ENCODE data around the gene SUV39H1.
"Not testable (repeated sequence)": the region's sequence is repeated elsewhere in the genome, so short reads cannot be mapped to it uniquely, and the experiment has no call there.

The SUV39H1 gene

GRCh38 chrX:48696301-48696908, at the start of gene SUV39H1:
Gene SUV39H1 (plus strand): TSS chrX:48696734. CDS start chrX:48696785, 51 bp downstream.
- Histone ChIP-seq H3K9me3 (ENCODE audit: control insufficient read depth in 1 of 2, low read length in 2 of 2) (no peaks in the 10 kb centered on the region), H3K4me1 (ENCODE audit: control insufficient read depth in 1 of 2, insufficient read depth in 2 of 2, low read length in 2 of 2) (peaks cover 13 to 15% of the 10 kb centered on the region in 2 donors), H3K36me3 (ENCODE audit: control insufficient read depth in 1 of 2, insufficient read depth in 2 of 2, low read length in 2 of 2) (peaks cover 10 to 13% of the 10 kb centered on the region in 2 donors), H3K27me3 (ENCODE audit: control insufficient read depth in 1 of 2, insufficient read depth in 2 of 2, low read length in 2 of 2) (no peaks in the 10 kb centered on the region), H3K27ac (ENCODE audit: low read depth, low read length) (peak within 1 kb of the TSS; percentile 87), H3K4me3 (ENCODE audit: low read depth in 1 of 2, low read length in 2 of 2) (peak within 1 kb of the TSS; percentile 80 to 81), H3K9ac (ENCODE audit: low read depth in 1 of 2, low read length in 2 of 2) (peak within 1 kb of the TSS; percentile 80 to 84)

- no peak overlapping the region for H3K27ac ChIP-seq (ENCODE audit: low read depth, low read length)
- no peak overlapping the region for H3K4me3 ChIP-seq (ENCODE audit: low read depth in 1 of 2, low read length in 2 of 2)
- no peaks in the 10 kb centered on the region for H3K27me3 ChIP-seq (ENCODE audit: control insufficient read depth in 1 of 2, insufficient read depth in 2 of 2, low read length in 2 of 2)
- H3K9me3 ChIP-seq (ENCODE audit: control insufficient read depth in 1 of 2, low read length in 2 of 2), result no peaks in the 10 kb centered on the region
- H3K36me3 ChIP-seq (ENCODE audit: control insufficient read depth in 1 of 2, insufficient read depth in 2 of 2, low read length in 2 of 2), result no peaks in the 10 kb centered on the region
- H3K9ac ChIP-seq (ENCODE audit: low read depth in 1 of 2, low read length in 2 of 2), result no peak overlapping the region
- no peaks in the 10 kb centered on the region for H3K4me1 ChIP-seq (ENCODE audit: control insufficient read depth in 1 of 2, insufficient read depth in 2 of 2, low read length in 2 of 2)
Observed at GRCh38 chrX:48648336-48648751, 48.2 kb upstream of the SUV39H1 start.

GRCh38 chrX:48649102-48649501, 47.4 kb upstream of the SUV39H1 start:
- Histone ChIP-seq H3K4me3 (ENCODE audit: low read depth in 1 of 2, low read length in 2 of 2) (no peak overlapping the region), H3K36me3 (ENCODE audit: control insufficient read depth in 1 of 2, insufficient read depth in 2 of 2, low read length in 2 of 2) (no peaks in the 10 kb centered on the region), H3K4me1 (ENCODE audit: control insufficient read depth in 1 of 2, insufficient read depth in 2 of 2, low read length in 2 of 2) (no peaks in the 10 kb centered on the region), H3K9me3 (ENCODE audit: control insufficient read depth in 1 of 2, low read length in 2 of 2) (no peaks in the 10 kb centered on the region), H3K27me3 (ENCODE audit: control insufficient read depth in 1 of 2, insufficient read depth in 2 of 2, low read length in 2 of 2) (no peaks in the 10 kb centered on the region), H3K9ac (ENCODE audit: low read depth in 1 of 2, low read length in 2 of 2) (no peak overlapping the region), H3K27ac (ENCODE audit: low read depth, low read length) (no peak overlapping the region)

GRCh38 chrX:48652055-48652579, 44.4 kb upstream of the SUV39H1 start:
- H3K27me3 ChIP-seq (ENCODE audit: control insufficient read depth in 1 of 2, insufficient read depth in 2 of 2, low read length in 2 of 2); H3K9me3 ChIP-seq (ENCODE audit: control insufficient read depth in 1 of 2, low read length in 2 of 2); H3K27ac ChIP-seq (ENCODE audit: low read depth, low read length); H3K36me3 ChIP-seq (ENCODE audit: control insufficient read depth in 1 of 2, insufficient read depth in 2 of 2, low read length in 2 of 2); H3K9ac ChIP-seq (ENCODE audit: low read depth in 1 of 2, low read length in 2 of 2); H3K4me1 ChIP-seq (ENCODE audit: control insufficient read depth in 1 of 2, insufficient read depth in 2 of 2, low read length in 2 of 2); H3K4me3 ChIP-seq (ENCODE audit: low read depth in 1 of 2, low read length in 2 of 2): not testable (repeated sequence)

GRCh38 chrX:48654746-48655145, 41.8 kb upstream of the SUV39H1 start:
- H3K4me3 ChIP-seq (ENCODE audit: low read depth in 1 of 2, low read length in 2 of 2); H3K27me3 ChIP-seq (ENCODE audit: control insufficient read depth in 1 of 2, insufficient read depth in 2 of 2, low read length in 2 of 2); H3K9me3 ChIP-seq (ENCODE audit: control insufficient read depth in 1 of 2, low read length in 2 of 2): not testable (repeated sequence)

GRCh38 chrX:48659686-48660085, 36.8 kb upstream of the SUV39H1 start:
- H3K27me3 ChIP-seq (ENCODE audit: control insufficient read depth in 1 of 2, insufficient read depth in 2 of 2, low read length in 2 of 2); H3K4me3 ChIP-seq (ENCODE audit: low read depth in 1 of 2, low read length in 2 of 2); H3K4me1 ChIP-seq (ENCODE audit: control insufficient read depth in 1 of 2, insufficient read depth in 2 of 2, low read length in 2 of 2); H3K9me3 ChIP-seq (ENCODE audit: control insufficient read depth in 1 of 2, low read length in 2 of 2); H3K27ac ChIP-seq (ENCODE audit: low read depth, low read length); H3K9ac ChIP-seq (ENCODE audit: low read depth in 1 of 2, low read length in 2 of 2); H3K36me3 ChIP-seq (ENCODE audit: control insufficient read depth in 1 of 2, insufficient read depth in 2 of 2, low read length in 2 of 2): not testable (repeated sequence)

More at GRCh38 chrX:48654746-48655145, 41.8 kb upstream of the SUV39H1 start:
- not testable (repeated sequence) for H3K36me3 ChIP-seq (ENCODE audit: control insufficient read depth in 1 of 2, insufficient read depth in 2 of 2, low read length in 2 of 2); H3K9ac ChIP-seq (ENCODE audit: low read depth in 1 of 2, low read length in 2 of 2); H3K4me1 ChIP-seq (ENCODE audit: control insufficient read depth in 1 of 2, insufficient read depth in 2 of 2, low read length in 2 of 2); H3K27ac ChIP-seq (ENCODE audit: low read depth, low read length)

GRCh38 chrX:48663241-48663640, 33.3 kb upstream of the SUV39H1 start:
- no peak overlapping the region for H3K9ac ChIP-seq (ENCODE audit: low read depth in 1 of 2, low read length in 2 of 2)
- H3K4me3 ChIP-seq (ENCODE audit: low read depth in 1 of 2, low read length in 2 of 2), result no peak overlapping the region

GRCh38 chrX:48664156-48664555, 32.4 kb upstream of the SUV39H1 start:
- H3K27me3 ChIP-seq (ENCODE audit: control insufficient read depth in 1 of 2, insufficient read depth in 2 of 2, low read length in 2 of 2), result no peaks in the 10 kb centered on the region
- H3K27ac ChIP-seq (ENCODE audit: low read depth, low read length), result no peak overlapping the region
- H3K9me3 ChIP-seq (ENCODE audit: control insufficient read depth in 1 of 2, low read length in 2 of 2), result no peaks in the 10 kb centered on the region
- H3K4me3 ChIP-seq (ENCODE audit: low read depth in 1 of 2, low read length in 2 of 2), result no peak overlapping the region
- H3K9ac ChIP-seq (ENCODE audit: low read depth in 1 of 2, low read length in 2 of 2), result no peak overlapping the region
- no peaks in the 10 kb centered on the region for H3K36me3 ChIP-seq (ENCODE audit: control insufficient read depth in 1 of 2, insufficient read depth in 2 of 2, low read length in 2 of 2)
- H3K4me1 ChIP-seq (ENCODE audit: control insufficient read depth in 1 of 2, insufficient read depth in 2 of 2, low read length in 2 of 2), result no peaks in the 10 kb centered on the region

More at GRCh38 chrX:48663241-48663640, 33.3 kb upstream of the SUV39H1 start:
- Histone ChIP-seq H3K27me3 (ENCODE audit: control insufficient read depth in 1 of 2, insufficient read depth in 2 of 2, low read length in 2 of 2) (no peaks in the 10 kb centered on the region), H3K9me3 (ENCODE audit: control insufficient read depth in 1 of 2, low read length in 2 of 2) (no peaks in the 10 kb centered on the region), H3K4me1 (ENCODE audit: control insufficient read depth in 1 of 2, insufficient read depth in 2 of 2, low read length in 2 of 2) (no peaks in the 10 kb centered on the region), H3K27ac (ENCODE audit: low read depth, low read length) (no peak overlapping the region), H3K36me3 (ENCODE audit: control insufficient read depth in 1 of 2, insufficient read depth in 2 of 2, low read length in 2 of 2) (no peaks in the 10 kb centered on the region)

- no peaks in the 10 kb centered on the region for H3K4me1 ChIP-seq (ENCODE audit: control insufficient read depth in 1 of 2, insufficient read depth in 2 of 2, low read length in 2 of 2)
- H3K4me3 ChIP-seq (ENCODE audit: low read depth in 1 of 2, low read length in 2 of 2), result no peak overlapping the region
- no peaks in the 10 kb centered on the region for H3K36me3 ChIP-seq (ENCODE audit: control insufficient read depth in 1 of 2, insufficient read depth in 2 of 2, low read length in 2 of 2)
- H3K9ac ChIP-seq (ENCODE audit: low read depth in 1 of 2, low read length in 2 of 2), result no peak overlapping the region
- no peaks in the 10 kb centered on the region for H3K27me3 ChIP-seq (ENCODE audit: control insufficient read depth in 1 of 2, insufficient read depth in 2 of 2, low read length in 2 of 2)
- no peak overlapping the region for H3K27ac ChIP-seq (ENCODE audit: low read depth, low read length)
- no peaks in the 10 kb centered on the region for H3K9me3 ChIP-seq (ENCODE audit: control insufficient read depth in 1 of 2, low read length in 2 of 2)
Observed at GRCh38 chrX:48665991-48666390, 30.5 kb upstream of the SUV39H1 start.

GRCh38 chrX:48666649-48667048, 29.9 kb upstream of the SUV39H1 start:
- Histone ChIP-seq H3K27me3 (ENCODE audit: control insufficient read depth in 1 of 2, insufficient read depth in 2 of 2, low read length in 2 of 2) (no peaks in the 10 kb centered on the region), H3K36me3 (ENCODE audit: control insufficient read depth in 1 of 2, insufficient read depth in 2 of 2, low read length in 2 of 2) (no peaks in the 10 kb centered on the region), H3K27ac (ENCODE audit: low read depth, low read length) (no peak overlapping the region), H3K9ac (ENCODE audit: low read depth in 1 of 2, low read length in 2 of 2) (no peak overlapping the region), H3K9me3 (ENCODE audit: control insufficient read depth in 1 of 2, low read length in 2 of 2) (no peaks in the 10 kb centered on the region), H3K4me3 (ENCODE audit: low read depth in 1 of 2, low read length in 2 of 2) (no peak overlapping the region), H3K4me1 (ENCODE audit: control insufficient read depth in 1 of 2, insufficient read depth in 2 of 2, low read length in 2 of 2) (no peaks in the 10 kb centered on the region)
